PC-3 (cell line): ENCODE results near the gene ATG5. TPM values are rescaled to one million over a fixed set of nuclear protein-coding genes. Genes with fewer than 3 reads are reported as not detected.

ENCODE experiments used
- ATAC-seq: fragments of 200-7000 bp; cut with Tn5 transposase; 2 replicates; pipeline ENCODE4 v1.9.1; 2020; ENCODE audit warnings: mild to moderate bottlenecking, moderate library complexity
- BruUV-seq: library from RNA; stranded (reverse); fragments of 400-500 nt; replicated peaks from 2 replicates; lab custom pipeline; 2021; lab: Mats Ljungman, UMichigan
- CTCF ChIA-PET: fragments of 300-600 bp; sonication (Branson Sonifier 250); formaldehyde crosslinking; loops from one replicate; lab custom pipeline; 2022; ENCODE audit warnings: antibody characterized with exemption; lab: Charles Lee
- POLR2A ChIA-PET: fragments of 300-600 bp; sonication (Branson Sonifier 250); formaldehyde crosslinking; loops from one replicate; lab custom pipeline; 2022; ENCODE audit warnings: antibody characterized with exemption; ENCODE audit not compliant: unreplicated experiment; lab: Charles Lee
- DNase-seq: peaks from one replicate; pipeline ENCODE4 v3.0.0-alpha.2; 2015
- H2AFZ ChIP-seq: fragments of 300-600 bp; sonication (generic); 2 replicates; pipeline ENCODE4 v1.6.0; 2016; ENCODE audit warnings: antibody characterized with exemption, low read length
- H3F3A ChIP-seq: fragments of 300-600 bp; sonication (generic); one replicate; pipeline ENCODE4 v1.6.0; 2017; ENCODE audit warnings: antibody characterized with exemption, low read length, control low read depth, mild to moderate bottlenecking; ENCODE audit not compliant: unreplicated experiment
- H3K27ac ChIP-seq: fragments of 300-600 bp; sonication (generic); 2 replicates; pipeline ENCODE4 v1.5.1; 2016; ENCODE audit warnings: mild to moderate bottlenecking, low read length
- H3K27me3 ChIP-seq: fragments of 300-600 bp; sonication (generic); 2 replicates; pipeline ENCODE4 v1.6.1; 2016; ENCODE audit warnings: low read length, mixed read lengths
- H3K36me3 ChIP-seq: fragments of 300-600 bp; sonication (generic); 2 replicates; pipeline ENCODE4 v1.6.1; 2016; ENCODE audit warnings: low read depth, mixed run types, low read length, mixed read lengths
- H3K4me1 ChIP-seq: fragments of 300-600 bp; sonication (generic); 2 replicates; pipeline ENCODE4 v1.5.1; 2016; ENCODE audit warnings: low read length; ENCODE audit not compliant: insufficient read depth
- H3K4me2 ChIP-seq: fragments of 300-600 bp; sonication (generic); 2 replicates; pipeline ENCODE4 v1.6.0; 2016; ENCODE audit warnings: low read length
- H3K4me3 ChIP-seq: fragments of 300-600 bp; sonication (generic); 2 replicates; pipeline ENCODE4 v1.5.1; 2016; ENCODE audit warnings: mild to moderate bottlenecking, low read length, mixed read lengths
- H3K79me2 ChIP-seq: fragments of 300-600 bp; sonication (generic); 2 replicates; pipeline ENCODE4 v1.6.1; 2017; ENCODE audit warnings: low read length, mixed read lengths
- H3K9ac ChIP-seq: fragments of 300-600 bp; sonication (generic); 2 replicates; pipeline ENCODE4 v1.6.0; 2016; ENCODE audit warnings: mild to moderate bottlenecking, low read length
- H3K9me2 ChIP-seq: fragments of 300-600 bp; sonication (generic); replicated peaks from 2 replicates; pipeline ENCODE4 v1.6.1; 2016; ENCODE audit warnings: mixed run types, low read length, mixed read lengths
- H3K9me3 ChIP-seq: fragments of 300-600 bp; sonication (generic); 2 replicates; pipeline ENCODE4 v1.6.1; 2016; ENCODE audit warnings: low read length, mixed read lengths
- H4K20me1 ChIP-seq: fragments of 300-600 bp; sonication (generic); 2 replicates; pipeline ENCODE4 v1.6.1; 2016; ENCODE audit warnings: low read length, mixed read lengths
- CTCF ChIP-seq: fragments of 300-600 bp; sonication (generic); conservative IDR thresholded peaks from 2 replicates; pipeline ENCODE4 v1.5.1; 2017; ENCODE audit warnings: antibody characterized with exemption, low read depth, mild to moderate bottlenecking, low read length
- EZH2 ChIP-seq: fragments of 300-600 bp; sonication (generic); IDR thresholded peaks from one replicate; pipeline ENCODE4 v1.6.1; 2017; ENCODE audit warnings: antibody characterized with exemption, mild to moderate bottlenecking, low read length; ENCODE audit not compliant: unreplicated experiment
- EZH2phosphoT487 ChIP-seq: fragments of 300-600 bp; sonication (generic); IDR thresholded peaks from 2 replicates; pipeline ENCODE4 v1.6.1; 2018; ENCODE audit warnings: mild to moderate bottlenecking, antibody characterized with exemption, low read length, borderline replicate concordance
- intact Hi-C: fragments of 100-400 bp; cut with micrococcal nuclease; formaldehyde crosslinking; loops from 2 replicates; pipeline ENCODE4 v1.9.0; 2023
- total RNA-seq: library from RNA; depleted of rRNA; stranded (reverse); fragments of >200 nt; gene quantifications from 2 replicates; pipeline ENCODE4 v1.2.3, GENCODE V29; 2014

ATG5 gene
- total RNA-seq, 1 experiment from 2014 or later = 38.8 TPM

GRCh38 chr6:106199998-106200397 is 125.6 kb downstream of the ATG5 start:
- no peak overlapping the region for H3K4me2 ChIP-seq
- ATAC-seq = no peak

GRCh38 chr6:106199331-106199730 is 126.2 kb downstream of the ATG5 start:
- intact Hi-C loops = no loop called here
- Histone ChIP-seq H3K9me3 (no peaks in the 10 kb centered on the region), H3K27me3 (no peaks in the 10 kb centered on the region), H4K20me1 (no peaks in the 10 kb centered on the region), H3K79me2 (no peaks in the 10 kb centered on the region), H3K4me3 (no peak overlapping the region), H3F3A (peaks cover 8% of the 10 kb centered on the region), H3K9ac (no peak overlapping the region), H3K27ac (no peak overlapping the region), H2AFZ (no peak overlapping the region), H3K36me3 (peaks cover 9% of the 10 kb centered on the region; the same call in 1 of the 2 replicates), H3K9me2 (no peaks in the 10 kb centered on the region), H3K4me2 (no peak overlapping the region), H3K4me1 (peaks cover 15% of the 10 kb centered on the region)
- no peak for DNase-seq
- POLR2A ChIA-PET = no interaction called here
- TF ChIP-seq EZH2phosphoT487 (no peak), EZH2 (no peak), CTCF (no peak)
- no peak for ATAC-seq
- CTCF ChIA-PET = no interaction called here
- BruUV-seq = no TSS peak

More at GRCh38 chr6:106199998-106200397, 125.6 kb downstream of the ATG5 start:
- H3F3A ChIP-seq = peaks cover 8% of the 10 kb centered on the region
- peaks cover 10% of the 10 kb centered on the region for H3K4me1 ChIP-seq
- ChIA-PET CTCF (no interaction called here), POLR2A (no interaction called here)
- H3K9ac ChIP-seq = no peak overlapping the region
- no peak for TF ChIP-seq EZH2
- no peak for TF ChIP-seq EZH2phosphoT487
- no peak for TF ChIP-seq CTCF
- H3K27me3 ChIP-seq = no peaks in the 10 kb centered on the region
- intact Hi-C loops = no loop called here
- no peaks in the 10 kb centered on the region for H4K20me1 ChIP-seq
- peak; percentile 40 for DNase-seq
- no peak overlapping the region for H2AFZ ChIP-seq
- H3K9me3 ChIP-seq = no peaks in the 10 kb centered on the region
- H3K36me3 ChIP-seq = peaks cover 9% of the 10 kb centered on the region; the same call in 1 of the 2 replicates
- no peak overlapping the region for H3K27ac ChIP-seq
- H3K79me2 ChIP-seq = no peaks in the 10 kb centered on the region
- H3K9me2 ChIP-seq = no peaks in the 10 kb centered on the region
- no peak overlapping the region for H3K4me3 ChIP-seq
- BruUV-seq = no TSS peak

GRCh38 chr6:106197441-106197840 is 128.1 kb downstream of the ATG5 start:
- no peak for TF ChIP-seq CTCF
- Histone ChIP-seq H3K9me3 (no peaks in the 10 kb centered on the region), H3K27me3 (no peaks in the 10 kb centered on the region), H2AFZ (no peak overlapping the region), H3K36me3 (peaks cover 9% of the 10 kb centered on the region; the same call in 1 of the 2 replicates), H3K9ac (no peak overlapping the region), H3K4me3 (no peak overlapping the region), H3K79me2 (no peaks in the 10 kb centered on the region), H3F3A (peaks cover 8% of the 10 kb centered on the region), H3K4me1 (peaks cover 34% of the 10 kb centered on the region), H4K20me1 (no peaks in the 10 kb centered on the region), H3K4me2 (no peak overlapping the region), H3K9me2 (no peaks in the 10 kb centered on the region), H3K27ac (no peak overlapping the region)
- ChIA-PET POLR2A (no interaction called here), CTCF (no interaction called here)
- intact Hi-C loops = no loop called here
- no peak for ATAC-seq
- BruUV-seq = no TSS peak
- no peak for DNase-seq
